KMS-11 (cell line): ENCODE data around the gene EML4.
A peak's percentile ranks its signal among the peaks of the same experiment; 100 is the strongest.
"Not testable (repeated sequence)": the region's sequence is repeated elsewhere in the genome, so short reads cannot be mapped to it uniquely, and the experiment has no call there.

ENCODE experiments used
- H2AFZ ChIP-seq: fragments of 200-600 bp; sonication (generic); 2 replicates; pipeline ENCODE4 v1.6.1; 2016; ENCODE audit warnings: antibody characterized with exemption, mixed run types, low read depth
- H3K27ac ChIP-seq: fragments of 200-600 bp; sonication (generic); 2 replicates; pipeline ENCODE4 v1.6.1; 2016; ENCODE audit warnings: mild to moderate bottlenecking, mixed run types
- H3K27me3 ChIP-seq: fragments of 200-600 bp; sonication (generic); 2 replicates; pipeline ENCODE4 v1.6.1; 2017; ENCODE audit warnings: mild to moderate bottlenecking, low read depth, mixed run types, moderate library complexity; ENCODE audit not compliant: insufficient read depth
- H3K36me3 ChIP-seq: fragments of 200-600 bp; sonication (generic); 2 replicates; pipeline ENCODE4 v1.6.1; 2017; ENCODE audit warnings: mild to moderate bottlenecking, mixed run types; ENCODE audit not compliant: insufficient read depth
- H3K4me1 ChIP-seq: fragments of 200-600 bp; sonication (generic); 2 replicates; pipeline ENCODE4 v1.6.1; 2016; ENCODE audit warnings: mild to moderate bottlenecking, low read depth, mixed run types; ENCODE audit not compliant: poor library complexity, severe bottlenecking
- H3K4me2 ChIP-seq: fragments of 200-600 bp; sonication (generic); 2 replicates; pipeline ENCODE4 v1.7.0; 2016; ENCODE audit warnings: mild to moderate bottlenecking, mixed run types
- H3K4me3 ChIP-seq: fragments of 200-600 bp; sonication (generic); IDR thresholded peaks from 2 replicates; pipeline ENCODE4 v1.6.1; 2017; ENCODE audit warnings: low read depth, low read length, mixed read lengths; ENCODE audit not compliant: insufficient read depth
- H3K79me2 ChIP-seq: fragments of 200-600 bp; sonication (generic); 2 replicates; pipeline ENCODE4 v1.6.1; 2016; ENCODE audit warnings: low read depth, mixed run types; ENCODE audit not compliant: insufficient read depth
- H3K9ac ChIP-seq: fragments of 200-600 bp; sonication (generic); 2 replicates; pipeline ENCODE4 v1.6.1; 2016; ENCODE audit warnings: mild to moderate bottlenecking, mixed run types
- H4K20me1 ChIP-seq: fragments of 200-600 bp; sonication (generic); 2 replicates; pipeline ENCODE4 v1.6.1; 2016; ENCODE audit warnings: mild to moderate bottlenecking, mixed run types; ENCODE audit not compliant: insufficient read depth
- TF ChIP-seq, protein P1 (sequence below): fragments of 200-600 bp; sonication (generic); conservative IDR thresholded peaks from 2 replicates; pipeline ENCODE4 v1.6.1; 2017; ENCODE audit warnings: low read depth, mild to moderate bottlenecking, antibody characterized with exemption, low read length, moderate library complexity, mixed read lengths

EML4 gene

DNA sequence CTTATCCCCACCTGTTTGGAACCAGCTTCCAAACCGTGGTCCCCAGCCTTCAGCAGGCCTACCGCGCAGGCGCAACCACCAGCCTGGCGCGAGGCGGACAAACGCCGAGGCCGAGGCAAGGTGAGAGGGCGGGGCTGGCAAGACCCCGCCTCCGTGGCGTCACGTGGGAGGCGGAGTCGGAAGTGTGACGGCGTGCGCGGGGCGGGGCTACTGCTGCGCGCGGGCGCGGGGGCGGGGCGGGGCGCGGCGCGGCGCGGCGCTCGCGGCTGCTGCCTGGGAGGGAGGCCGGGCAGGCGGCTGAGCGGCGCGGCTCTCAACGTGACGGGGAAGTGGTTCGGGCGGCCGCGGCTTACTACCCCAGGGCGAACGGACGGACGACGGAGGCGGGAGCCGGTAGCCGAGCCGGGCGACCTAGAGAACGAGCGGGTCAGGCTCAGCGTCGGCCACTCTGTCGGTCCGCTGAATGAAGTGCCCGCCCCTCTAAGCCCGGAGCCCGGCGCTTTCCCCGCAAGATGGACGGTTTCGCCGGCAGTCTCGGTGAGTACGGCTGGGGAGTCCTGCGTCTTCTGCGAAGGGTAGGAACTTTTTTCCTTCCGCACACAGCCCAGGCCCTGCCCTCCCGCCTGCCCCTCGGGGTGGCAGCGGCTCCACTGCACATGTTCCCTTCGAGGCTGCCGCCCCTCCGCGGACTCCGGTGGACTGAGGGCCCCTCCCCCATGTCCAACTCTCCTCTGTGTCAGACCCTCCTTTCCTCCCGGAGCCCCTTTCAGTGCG, at the start of gene EML4:
TSS of gene EML4 (plus strand) at position 254 of the 774 bp plus-strand sequence. CDS start at position 513, 259 bp downstream.
- peaks cover 50% of the 10 kb centered on the region for H3K79me2 ChIP-seq
- peak within 1 kb of the TSS; percentile 55 for H3K9ac ChIP-seq

GRCh38 chr2:42123426-42123825, 45.7 kb upstream of the EML4 start:
- Histone ChIP-seq H3K9ac (peak overlapping the region; percentile 30; the same call in 1 of the 2 replicates), H3K4me2 (peak overlapping the region; percentile 66), H3K36me3 (no peaks in the 10 kb centered on the region), H3K79me2 (no peaks in the 10 kb centered on the region), H4K20me1 (no peaks in the 10 kb centered on the region), H2AFZ (peak overlapping the region; percentile 5; the same call in 1 of the 2 replicates), H3K27ac (peak overlapping the region; percentile 76), H3K4me3 (no peak overlapping the region), H3K27me3 (no peaks in the 10 kb centered on the region), H3K4me1 (peaks cover 92% of the 10 kb centered on the region)
- TF ChIP-seq, protein P1, sequence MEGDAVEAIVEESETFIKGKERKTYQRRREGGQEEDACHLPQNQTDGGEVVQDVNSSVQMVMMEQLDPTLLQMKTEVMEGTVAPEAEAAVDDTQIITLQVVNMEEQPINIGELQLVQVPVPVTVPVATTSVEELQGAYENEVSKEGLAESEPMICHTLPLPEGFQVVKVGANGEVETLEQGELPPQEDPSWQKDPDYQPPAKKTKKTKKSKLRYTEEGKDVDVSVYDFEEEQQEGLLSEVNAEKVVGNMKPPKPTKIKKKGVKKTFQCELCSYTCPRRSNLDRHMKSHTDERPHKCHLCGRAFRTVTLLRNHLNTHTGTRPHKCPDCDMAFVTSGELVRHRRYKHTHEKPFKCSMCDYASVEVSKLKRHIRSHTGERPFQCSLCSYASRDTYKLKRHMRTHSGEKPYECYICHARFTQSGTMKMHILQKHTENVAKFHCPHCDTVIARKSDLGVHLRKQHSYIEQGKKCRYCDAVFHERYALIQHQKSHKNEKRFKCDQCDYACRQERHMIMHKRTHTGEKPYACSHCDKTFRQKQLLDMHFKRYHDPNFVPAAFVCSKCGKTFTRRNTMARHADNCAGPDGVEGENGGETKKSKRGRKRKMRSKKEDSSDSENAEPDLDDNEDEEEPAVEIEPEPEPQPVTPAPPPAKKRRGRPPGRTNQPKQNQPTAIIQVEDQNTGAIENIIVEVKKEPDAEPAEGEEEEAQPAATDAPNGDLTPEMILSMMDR = no peak

More for the DNA sequence above, at the start of gene EML4:
- TF ChIP-seq, protein P1 = no peak
- no peaks in the 10 kb centered on the region for H3K27me3 ChIP-seq
- H3K27ac ChIP-seq = peak within 1 kb of the TSS; percentile 51
- H4K20me1 ChIP-seq = no peaks in the 10 kb centered on the region
- peaks cover 47% of the 10 kb centered on the region for H3K4me1 ChIP-seq
- no peaks in the 10 kb centered on the region for H3K36me3 ChIP-seq
- peak within 1 kb of the TSS; percentile 85 for H3K4me2 ChIP-seq
- peak within 1 kb of the TSS; percentile 93 for H2AFZ ChIP-seq
- peak within 1 kb of the TSS; percentile 99 for H3K4me3 ChIP-seq

- Histone ChIP-seq H3K9ac (peak overlapping the region; percentile 30; the same call in 1 of the 2 replicates), H3K27me3 (no peaks in the 10 kb centered on the region), H3K36me3 (no peaks in the 10 kb centered on the region), H4K20me1 (no peaks in the 10 kb centered on the region), H2AFZ (peak overlapping the region; percentile 5; the same call in 1 of the 2 replicates), H3K4me2 (peak overlapping the region; percentile 66), H3K27ac (peak overlapping the region; percentile 76), H3K4me3 (no peak overlapping the region), H3K4me1 (peaks cover 92% of the 10 kb centered on the region), H3K79me2 (no peaks in the 10 kb centered on the region)
- TF ChIP-seq, protein P1 = no peak
Measured at GRCh38 chr2:42124011-42124785, 45.0 kb upstream of the EML4 start.

DNA sequence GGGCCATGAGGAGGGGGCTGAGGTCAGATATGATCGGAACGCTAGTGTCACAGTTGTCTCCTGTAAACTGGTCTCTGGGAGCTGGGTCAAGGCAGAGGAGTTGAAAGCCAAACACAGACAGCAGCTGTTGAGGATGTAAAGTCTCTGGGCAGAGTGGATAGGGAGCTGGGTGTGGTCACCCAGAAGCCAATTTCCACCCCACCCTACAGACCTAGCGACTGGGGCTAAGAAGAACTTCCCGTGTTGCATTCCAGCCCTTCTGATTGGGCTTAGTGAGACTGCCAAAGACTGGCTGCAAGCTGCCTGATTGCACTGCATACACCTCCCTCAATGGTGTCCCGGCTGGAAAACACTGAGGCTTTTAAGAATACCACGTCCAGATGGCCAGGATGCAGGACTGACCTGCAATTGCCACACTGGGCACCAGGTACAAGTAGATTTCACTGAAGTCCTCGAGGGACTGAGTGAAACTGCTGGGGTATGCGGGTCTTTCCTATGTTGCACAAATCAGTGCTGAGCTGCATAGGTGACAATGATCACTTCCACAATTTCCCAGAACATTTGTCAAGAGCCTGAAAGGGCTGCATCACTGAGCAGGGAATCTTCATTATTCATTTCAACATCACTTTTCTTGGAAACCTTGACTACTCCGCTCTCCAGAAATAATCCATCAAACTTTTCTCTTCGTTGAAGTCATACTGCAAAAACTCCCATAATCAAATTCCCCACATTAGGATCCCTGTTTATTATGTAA, 43.1 kb upstream of the EML4 start:
- H3K4me2 ChIP-seq = peak overlapping the region; percentile 66
- H2AFZ ChIP-seq = peak overlapping the region; percentile 63
- peak overlapping the region; percentile 4; the same call in 1 of the 2 replicates for H3K9ac ChIP-seq
- peak overlapping the region; percentile 76 for H3K27ac ChIP-seq
- no peaks in the 10 kb centered on the region for H4K20me1 ChIP-seq
- no peaks in the 10 kb centered on the region for H3K27me3 ChIP-seq
- TF ChIP-seq, protein P1 = no peak
- no peaks in the 10 kb centered on the region for H3K79me2 ChIP-seq
- H3K4me1 ChIP-seq = peaks cover 86% of the 10 kb centered on the region
- H3K4me3 ChIP-seq = no peak overlapping the region
- H3K36me3 ChIP-seq = no peaks in the 10 kb centered on the region

DNA sequence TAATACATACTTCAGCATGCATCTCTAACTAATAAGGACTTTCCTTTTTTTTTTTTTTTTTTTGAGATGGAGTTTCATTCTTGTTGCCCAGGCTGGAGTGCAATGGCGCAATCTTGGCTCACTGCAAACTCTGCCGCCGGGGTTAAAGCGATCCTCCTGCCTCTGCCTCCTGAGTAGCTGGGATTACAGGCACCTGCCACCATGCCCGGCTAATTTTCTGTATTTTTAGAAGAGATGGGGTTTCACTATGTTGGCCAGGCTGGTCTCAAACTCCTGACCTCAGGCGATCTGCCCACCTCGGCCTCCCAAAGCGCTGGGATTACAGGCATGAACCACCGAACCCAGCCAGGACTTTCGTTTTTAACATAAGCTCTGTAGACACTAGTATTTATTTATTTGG, 42.3 kb upstream of the EML4 start:
- peak overlapping the region; percentile 66 for H3K4me2 ChIP-seq
- not testable (repeated sequence) for H3K27me3 ChIP-seq, H3K9ac ChIP-seq, H3K4me3 ChIP-seq, H4K20me1 ChIP-seq, H3K79me2 ChIP-seq, H3K36me3 ChIP-seq
- peak overlapping the region; percentile 1; the same call in 1 of the 2 replicates for H3K27ac ChIP-seq
- H2AFZ ChIP-seq = peak overlapping the region; percentile 11; the same call in 1 of the 2 replicates
- peaks cover 79% of the 10 kb centered on the region for H3K4me1 ChIP-seq
